GM19239 (cell line): ENCODE measurements around the gene ZNF185.
"Not testable (repeated sequence)": the region's sequence is repeated elsewhere in the genome, so short reads cannot be mapped to it uniquely, and the experiment has no call there.

Experiments used
- DNase-seq: peaks from one replicate; pipeline ENCODE4 v3.0.0; 2011; ENCODE audit warnings: low spot score; ENCODE audit not compliant: insufficient read length
- FAIRE-seq: peaks from 2 replicates; lab custom pipeline; 2011; peaks lifted over from hg19 to GRCh38; lab: Jason Lieb, UNC

Gene ZNF185

DNA sequence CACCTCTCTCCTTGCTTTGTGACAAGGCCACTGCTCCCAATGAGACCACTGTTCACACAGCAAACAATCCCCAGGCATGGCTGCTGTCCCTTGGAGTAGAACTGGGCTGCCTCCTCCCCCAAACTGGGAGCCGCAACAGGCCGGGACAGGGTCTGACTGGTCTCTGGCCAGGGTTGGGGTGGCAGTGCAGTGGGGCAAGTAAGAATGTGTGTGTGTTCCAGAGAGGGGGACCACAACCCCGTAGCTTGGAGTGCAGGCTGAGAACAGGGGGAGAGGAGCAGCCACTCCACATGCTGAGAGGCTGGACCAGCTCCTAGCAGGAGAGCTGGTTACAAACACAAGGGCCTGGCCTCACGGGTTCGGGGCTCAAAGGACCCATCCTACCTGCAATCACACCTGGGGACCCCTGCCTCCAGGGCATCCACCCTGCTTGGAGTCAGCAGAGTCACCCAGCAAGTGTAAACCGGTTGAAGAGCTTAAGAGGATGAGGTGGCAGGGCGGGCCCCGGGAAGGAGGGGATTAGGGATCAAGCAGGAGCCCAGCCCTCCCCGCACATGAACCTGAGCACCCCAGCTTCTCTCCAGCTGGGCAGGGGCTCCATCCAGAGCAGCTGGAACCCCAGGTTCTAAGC is 3.8 kb upstream of the ZNF185 start:
- FAIRE-seq (no peak), DNase-seq (no peak)

DNA sequence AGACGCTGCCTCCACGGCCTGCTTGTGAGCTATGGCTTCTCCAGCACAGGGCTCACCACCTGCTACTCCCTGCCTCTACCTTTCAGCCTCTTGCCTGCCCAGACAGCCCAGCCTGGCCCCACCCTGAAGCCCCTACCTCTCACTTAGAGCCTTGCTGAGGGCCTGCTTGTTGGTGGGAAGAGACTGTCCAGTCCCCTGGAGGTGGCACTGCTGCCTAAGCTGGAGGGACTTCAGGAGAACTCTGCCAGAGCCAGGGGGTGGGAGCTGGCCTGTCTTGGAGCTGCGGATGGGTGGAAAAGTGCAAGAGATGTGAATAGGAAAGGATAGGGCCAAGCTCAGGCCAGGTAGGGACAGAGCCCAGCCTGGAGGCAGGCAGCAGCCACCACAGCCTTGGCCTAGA is 2.7 kb upstream of the ZNF185 start:
- DNase-seq, result no peak
- no peak for FAIRE-seq

DNA sequence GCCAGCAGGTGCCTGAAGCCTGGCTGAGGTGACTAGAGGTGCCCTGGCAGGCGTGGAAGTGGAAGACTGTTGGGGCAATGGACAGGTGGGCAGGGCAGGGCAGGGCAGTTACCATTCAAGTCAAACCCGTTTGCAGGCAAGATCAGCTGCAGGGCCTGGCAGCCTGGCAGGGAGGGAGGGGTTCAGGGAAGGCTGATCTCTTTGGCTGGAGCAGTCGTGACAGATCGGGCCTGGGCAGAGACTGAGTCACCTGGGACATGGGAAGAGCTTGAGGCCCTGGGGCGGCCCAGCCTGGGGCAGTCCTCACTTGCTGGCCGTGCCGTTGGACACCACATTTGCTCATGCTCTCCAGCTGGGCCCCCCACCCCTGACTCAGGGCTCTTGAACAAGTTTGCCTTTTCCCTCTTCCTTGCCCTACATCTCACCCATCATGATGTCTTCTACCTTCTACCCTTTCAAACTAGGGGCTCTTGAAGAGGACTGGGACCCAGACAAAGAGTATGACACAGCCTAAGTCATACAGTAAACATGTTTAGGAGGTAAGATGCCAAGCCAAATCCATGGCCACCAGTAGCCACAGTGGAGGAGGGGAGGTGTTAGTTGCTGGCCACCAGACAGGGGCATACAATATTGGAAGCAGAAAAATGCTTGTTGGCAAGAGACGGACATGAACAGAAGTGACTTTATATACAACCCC is 2.0 kb upstream of the ZNF185 start:
- FAIRE-seq, result no peak
- DNase-seq, result no peak

DNA sequence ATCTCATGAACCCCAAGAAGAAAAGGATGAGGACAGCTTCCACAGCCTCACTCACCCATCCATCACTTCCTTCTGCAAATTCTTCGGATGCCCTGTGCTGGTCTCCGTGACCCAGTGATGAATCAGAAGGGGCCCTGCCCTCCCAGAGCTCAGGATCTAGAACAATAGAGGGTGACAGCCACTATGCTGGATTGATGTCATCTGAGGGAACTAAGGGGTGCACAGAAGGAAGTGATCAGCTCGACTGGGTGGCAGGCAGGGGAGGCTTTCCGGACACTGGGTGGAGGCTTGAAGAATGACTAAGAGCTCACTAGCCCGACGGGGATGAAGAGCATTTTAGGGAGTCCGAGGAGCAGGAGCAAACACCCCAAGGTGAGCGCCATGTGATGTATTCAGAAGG is 1.4 kb upstream of the ZNF185 start:
- FAIRE-seq (no peak), DNase-seq (no peak)

DNA sequence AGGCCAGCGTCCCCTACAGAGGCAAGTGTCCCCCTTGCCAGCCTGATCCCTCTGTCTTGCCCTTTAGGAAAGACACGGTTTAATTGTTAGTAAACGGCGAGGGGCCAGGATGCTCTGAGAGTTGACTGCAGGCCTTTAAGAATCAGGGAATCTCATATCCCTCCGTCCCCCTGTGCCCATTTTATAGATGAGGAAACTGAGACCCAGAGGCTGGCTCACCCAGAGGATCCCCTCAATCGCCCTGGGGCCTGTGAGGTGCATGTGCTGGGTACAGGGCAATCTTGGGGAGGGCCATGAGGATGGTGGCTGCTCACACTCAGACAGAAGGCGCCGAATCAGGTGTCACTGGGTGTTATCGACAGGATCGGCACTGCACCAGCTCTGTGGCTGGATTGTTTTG is 575 bp downstream of the ZNF185 start:
- DNase-seq (no peak), FAIRE-seq (no peak)

DNA sequence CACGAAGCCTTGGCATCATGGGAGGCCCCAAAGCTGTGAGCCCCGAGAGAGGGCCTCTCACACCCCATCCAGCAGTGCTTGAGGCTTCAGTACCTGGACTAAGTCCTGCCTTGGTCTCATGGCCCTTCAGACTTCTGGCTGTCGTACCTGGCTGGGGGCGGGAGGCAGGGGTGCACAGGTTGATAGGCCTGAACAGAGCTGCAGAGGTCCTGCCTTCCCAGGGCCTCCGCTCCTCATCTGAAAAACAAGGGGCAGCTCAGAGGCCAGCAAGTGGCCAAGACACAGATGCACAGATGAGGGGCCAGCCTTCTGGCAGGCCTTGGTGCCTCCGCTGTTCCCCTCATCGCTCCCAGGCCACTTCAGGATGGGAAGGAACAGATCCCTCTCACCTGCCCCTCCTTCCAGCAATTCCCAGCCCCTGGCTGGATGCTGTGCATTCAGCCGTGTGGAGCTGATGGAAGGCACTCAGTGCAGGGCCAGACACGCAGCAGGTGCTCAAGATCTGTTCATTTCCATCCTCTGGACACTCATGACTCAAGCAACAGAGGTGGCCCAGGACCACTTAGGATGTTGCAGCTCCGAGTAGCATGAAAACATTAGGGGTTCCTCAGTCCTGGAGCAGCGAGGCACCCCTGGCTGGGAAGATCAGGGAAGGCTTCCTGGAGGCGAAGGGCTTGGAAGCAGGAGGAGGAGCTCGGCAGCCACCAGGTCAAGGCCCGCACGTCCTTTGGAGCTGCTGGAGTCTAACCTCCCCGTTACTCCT is 1.4 kb downstream of the ZNF185 start:
- no peak for FAIRE-seq
- DNase-seq, result no peak

DNA sequence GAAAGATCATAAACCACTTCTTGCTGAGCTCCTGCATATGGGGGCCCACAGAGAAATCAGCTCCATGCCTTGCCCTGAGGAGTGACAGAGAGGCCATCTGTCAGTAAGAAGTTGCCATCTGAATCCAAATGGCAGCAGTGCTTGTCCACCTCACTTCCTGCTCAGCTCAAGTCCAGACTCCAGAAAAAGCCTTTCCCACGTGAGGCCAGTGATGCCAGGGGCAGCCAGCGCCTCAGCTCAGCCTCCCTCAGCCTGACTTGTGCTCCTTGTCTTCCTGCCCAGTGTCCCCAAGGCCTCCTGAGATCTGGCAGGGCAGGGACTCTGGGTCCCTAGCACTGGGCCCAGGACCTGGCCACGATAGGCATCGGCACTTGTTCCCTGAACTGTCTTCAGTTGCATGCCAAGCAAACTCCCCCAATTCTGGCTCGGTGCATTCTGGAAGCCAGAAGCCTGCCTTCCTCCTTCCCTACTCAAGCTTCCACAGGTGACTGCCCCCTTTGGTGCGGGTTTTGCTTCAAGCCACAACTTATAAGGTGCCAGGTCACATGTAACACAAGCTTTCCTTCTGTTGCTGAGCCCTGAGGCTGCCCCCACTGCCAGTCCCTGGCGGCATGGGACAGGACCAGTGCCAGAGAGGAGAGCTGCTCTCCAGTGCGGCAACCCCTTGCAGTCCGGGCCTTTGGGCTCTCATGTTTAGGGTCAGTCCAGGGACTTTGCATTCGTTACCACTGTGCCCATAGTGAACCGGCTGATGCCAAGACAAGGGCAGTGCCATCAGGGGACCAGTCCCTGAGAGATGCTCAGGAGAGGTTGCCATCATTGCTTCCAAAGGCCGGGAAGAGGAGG is 2.2 kb downstream of the ZNF185 start:
- DNase-seq, result no peak
- FAIRE-seq, result no peak

DNA sequence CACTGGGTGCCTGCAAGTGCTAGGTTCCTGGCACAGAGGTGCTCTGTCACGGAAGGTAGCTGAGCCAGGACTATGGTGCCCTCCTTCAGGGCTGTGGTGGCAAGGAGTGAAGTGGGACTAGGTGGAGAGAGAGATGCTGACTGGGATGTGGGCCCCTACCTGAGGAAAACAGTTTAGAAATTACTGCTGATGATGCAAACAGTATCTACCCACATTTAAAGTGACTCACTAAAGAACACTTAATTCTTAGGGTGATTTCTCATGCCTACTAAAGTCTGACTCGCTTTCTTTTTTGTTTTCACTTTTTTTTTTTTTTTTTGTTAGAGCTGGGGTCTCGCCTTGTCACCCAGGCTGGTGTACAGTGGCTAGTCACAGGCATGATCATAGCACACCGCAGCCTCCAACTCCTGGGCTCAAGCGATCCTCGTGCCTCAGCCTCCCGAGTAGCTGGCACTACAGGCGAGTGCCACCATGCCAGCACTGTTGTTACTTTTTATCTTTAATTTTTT is 3.1 kb downstream of the ZNF185 start:
- DNase-seq, result no peak
- no peak for FAIRE-seq

DNA sequence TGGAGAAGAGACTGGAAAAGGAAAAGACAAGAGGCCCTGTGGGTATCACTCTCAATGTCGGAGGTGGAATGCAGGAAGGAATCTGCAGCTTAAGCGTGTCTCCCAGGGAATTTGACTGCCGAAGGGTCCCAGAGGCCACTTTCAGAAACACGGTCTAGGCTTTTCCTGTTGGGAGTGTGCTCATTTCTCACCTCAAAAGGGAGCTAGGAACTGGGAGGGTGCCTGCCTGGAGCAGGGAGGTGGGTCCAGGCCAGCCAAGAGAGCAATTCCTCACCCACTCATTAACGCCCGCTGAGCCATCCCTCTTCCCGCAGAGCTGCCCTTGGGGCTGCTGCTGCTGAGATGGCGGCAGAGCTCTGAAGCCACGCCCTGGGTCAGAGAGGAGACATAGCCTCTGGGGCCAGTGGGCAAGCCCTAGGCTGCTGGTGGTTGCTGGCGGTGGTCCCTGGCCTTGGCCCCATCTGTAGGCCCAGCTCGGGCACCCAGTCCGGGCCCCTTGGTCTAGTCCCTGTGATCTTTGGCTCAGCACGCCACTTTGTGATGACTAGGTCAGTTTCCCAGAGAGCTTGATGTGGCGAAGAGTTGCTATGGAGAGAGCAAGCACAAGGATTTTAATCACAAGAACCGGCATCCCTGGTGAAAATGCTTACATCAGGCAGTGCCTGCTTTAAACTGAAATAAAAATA is 4.1 kb downstream of the ZNF185 start:
- no peak for FAIRE-seq
- DNase-seq, result no peak

DNA sequence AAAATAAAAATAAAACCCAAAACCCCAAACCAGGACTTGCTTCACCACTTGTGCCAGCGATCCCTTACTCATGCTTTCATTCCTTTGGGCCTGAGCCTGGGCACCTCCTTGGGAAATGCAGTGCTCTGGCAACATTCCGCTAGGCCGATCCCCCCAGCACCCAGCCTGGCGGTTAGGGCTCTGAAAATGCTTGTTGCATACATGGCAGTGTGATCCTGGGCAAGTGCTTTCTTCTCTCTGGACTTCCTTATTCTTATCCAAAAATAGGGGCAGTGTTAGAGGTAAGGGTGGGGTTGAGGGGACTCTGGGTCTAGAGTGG is 4.6 kb downstream of the ZNF185 start:
- FAIRE-seq (no peak), DNase-seq (no peak)

DNA sequence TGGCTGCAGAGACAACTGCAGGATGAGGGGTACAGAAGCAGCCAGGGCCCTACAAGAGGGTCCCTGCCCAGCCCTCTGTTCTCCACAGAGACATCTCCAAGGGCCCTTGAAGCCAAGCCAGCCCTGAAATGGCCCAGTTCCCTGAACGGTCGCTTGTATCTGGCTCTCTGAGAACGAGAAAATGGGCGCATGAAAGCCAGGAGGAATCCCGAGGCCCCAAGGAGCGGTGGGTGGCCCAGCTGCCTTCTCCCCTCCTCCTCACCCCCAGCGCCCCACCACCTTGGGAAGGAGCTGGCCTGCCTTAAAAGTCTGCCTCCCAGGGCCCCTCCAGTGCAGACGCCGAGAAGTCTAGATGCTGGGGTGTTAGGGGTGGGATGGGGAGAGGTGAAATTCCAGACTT is 5.7 kb downstream of the ZNF185 start:
- FAIRE-seq (no peak), DNase-seq (no peak)

DNA sequence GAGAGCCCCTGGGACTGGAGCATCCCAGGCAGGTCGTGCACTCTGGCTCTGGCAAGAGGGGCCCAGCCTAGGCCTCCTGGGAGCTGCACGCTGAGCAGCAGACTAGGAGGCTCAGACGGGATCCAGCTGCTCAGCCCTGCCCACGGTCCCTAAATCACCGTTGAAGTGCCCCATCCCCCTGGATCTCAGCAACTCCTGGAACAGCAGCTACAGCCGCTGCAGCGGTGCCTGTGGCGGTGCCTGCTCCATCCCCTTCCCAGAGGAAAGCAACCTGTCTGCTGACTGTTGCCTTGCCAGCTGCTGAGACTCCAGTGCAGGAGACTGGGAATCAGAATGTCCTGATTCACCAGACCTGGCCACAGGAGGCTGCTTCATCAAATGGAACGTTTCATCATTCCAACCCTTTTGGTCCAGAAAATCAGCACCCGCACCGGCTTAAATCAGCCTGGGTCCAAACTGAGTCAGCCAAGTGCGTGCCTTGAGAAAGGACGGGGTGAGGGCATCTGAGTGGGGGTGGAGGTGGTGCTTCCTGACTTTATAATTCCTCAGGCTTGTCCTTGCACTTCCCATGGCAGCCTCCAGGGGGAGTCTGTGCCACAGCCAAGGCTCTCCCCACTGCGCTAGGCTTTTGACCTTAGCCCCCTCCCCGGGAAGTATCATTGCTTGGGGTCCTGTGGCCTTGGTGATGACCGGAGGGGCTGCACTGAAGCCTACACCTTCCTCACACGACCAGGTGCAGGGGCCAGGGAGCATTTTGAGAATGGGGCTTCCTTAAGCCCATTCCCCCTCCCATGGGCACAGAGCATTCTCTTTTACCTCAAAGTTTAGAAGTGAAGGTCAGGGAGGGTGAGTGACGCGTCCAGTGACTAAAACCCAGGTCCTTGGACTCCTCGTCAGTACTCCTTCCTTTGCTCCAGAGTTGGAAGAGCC is 6.5 kb downstream of the ZNF185 start:
- FAIRE-seq (peak; percentile 83), DNase-seq (peak; percentile 55)

DNA sequence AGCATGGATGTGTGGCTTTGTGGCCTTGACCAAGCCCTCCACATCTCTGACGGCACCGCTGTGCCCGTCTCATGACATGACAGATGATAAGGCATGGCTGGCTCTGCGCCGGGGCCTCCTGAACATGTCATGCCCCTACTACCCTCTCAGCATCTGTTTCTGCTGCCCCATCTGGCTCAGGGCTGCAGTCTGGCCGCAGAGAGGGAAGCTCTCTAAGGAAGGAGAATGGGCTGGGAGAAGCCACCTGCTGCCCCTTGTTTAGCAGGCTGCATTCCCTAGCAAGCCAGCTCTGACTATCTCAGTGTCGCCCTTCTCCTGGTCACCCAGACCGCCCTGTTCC is 7.2 kb downstream of the ZNF185 start:
- DNase-seq (no peak), FAIRE-seq (no peak)

DNA sequence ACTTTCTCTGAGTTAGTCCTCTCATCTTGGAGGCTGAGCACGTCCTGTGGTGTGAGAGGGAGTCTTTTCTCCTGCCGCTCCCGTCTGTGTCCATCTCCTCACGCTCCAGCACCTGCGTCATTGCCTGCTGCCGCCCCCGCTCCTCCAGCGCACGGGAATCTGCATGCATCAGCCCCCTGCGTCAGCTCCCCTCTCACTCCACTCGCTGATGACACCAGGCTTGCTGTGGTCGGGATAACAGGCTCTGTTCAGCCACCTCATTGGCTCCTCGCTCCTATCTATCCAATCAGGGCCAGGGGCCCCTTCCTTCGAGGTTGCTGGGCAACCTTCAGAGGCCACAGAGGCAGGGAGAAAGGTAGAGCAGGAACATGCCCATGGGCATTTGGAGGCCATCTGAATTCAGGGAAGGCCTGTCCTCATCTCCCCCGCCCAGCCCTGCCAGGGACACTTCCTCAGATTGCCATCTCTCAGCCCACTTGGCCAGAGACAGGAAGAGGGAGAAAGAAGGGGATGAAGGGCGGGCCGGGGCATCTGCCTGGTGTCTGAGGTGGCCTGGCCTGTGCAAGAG is 9.3 kb downstream of the ZNF185 start:
- FAIRE-seq, result no peak

DNA sequence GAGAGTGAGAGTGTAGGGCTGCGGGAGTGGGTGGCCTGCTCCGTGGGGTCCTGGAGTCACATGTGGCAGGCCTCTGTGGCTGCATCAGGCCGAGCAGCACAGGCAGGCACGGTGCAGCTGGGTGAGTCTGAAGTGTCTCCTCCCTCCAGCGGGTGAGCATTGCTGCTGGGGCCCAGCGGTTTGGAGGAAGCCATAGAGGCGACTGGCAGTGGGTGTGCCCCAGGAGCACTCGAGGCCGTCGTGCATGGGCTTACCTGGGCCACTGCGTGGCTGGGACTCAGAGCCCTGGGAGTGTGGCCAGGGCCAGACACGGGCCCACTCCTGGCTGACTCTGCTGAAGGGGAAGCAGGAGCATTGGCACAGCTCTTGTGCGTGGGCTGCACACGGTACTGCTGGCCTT is 10.6 kb downstream of the ZNF185 start:
- DNase-seq (no peak), FAIRE-seq (no peak)

More for the DNA sequence above, 9.3 kb downstream of the ZNF185 start:
- DNase-seq, result no peak

DNA sequence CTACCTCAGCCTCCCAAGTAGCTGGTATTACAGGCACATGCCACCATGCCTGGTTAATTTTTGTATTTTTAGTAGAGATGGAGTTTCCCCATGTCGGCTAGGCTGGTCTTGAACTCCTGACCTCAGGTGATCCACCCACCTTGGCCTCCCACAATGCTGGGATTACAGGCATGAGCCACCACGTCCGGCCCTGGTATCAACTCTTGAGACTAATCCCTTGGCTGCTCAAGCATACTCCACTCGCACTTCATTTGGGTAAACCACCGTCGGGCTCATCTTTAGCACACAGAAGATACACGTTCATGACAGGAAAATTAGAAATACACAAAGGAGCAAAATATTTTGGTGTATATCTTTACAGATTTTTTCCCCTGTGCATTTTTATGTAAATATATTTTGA is 12.2 kb downstream of the ZNF185 start:
- DNase-seq, FAIRE-seq: not testable (repeated sequence)

DNA sequence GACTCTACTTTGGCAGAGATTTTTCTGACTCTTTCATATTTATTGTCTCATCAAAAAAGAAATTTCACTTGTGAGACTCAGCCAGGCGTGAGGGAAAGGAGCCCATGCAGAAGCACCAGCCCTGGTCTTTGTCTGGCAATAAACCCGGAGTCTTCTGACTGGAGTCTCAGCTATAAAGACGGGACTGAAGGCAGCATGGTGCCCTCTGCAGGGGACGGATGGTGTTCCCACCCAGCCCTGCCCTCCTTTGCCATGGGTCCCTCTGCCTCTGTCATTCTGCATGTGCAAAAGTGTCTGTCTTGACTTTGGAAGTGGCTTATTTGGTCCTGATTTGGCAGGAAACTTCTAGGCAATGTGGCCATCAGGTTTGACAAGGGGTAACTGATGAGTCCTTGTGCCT is 14.2 kb downstream of the ZNF185 start:
- FAIRE-seq (no peak), DNase-seq (no peak)

DNA sequence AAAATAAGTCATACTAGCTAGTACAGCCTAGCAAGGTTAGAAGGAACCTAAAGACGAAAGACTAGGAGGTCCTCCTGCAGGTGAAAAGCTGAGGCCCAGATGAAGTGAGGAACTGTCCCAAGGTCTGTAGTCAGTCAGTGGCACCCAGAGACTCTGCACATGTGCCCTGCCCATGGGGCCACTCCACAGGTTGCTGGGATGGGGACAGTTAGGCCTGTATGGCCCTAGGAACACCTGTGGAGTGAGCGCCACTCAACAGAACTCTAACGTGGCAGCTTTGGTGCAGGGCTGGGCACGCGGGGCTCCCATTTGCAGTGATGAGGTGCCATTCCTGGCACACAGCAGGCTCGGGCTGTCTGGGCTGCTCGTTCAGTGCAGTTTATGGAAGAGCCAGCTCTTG is 14.8 kb downstream of the ZNF185 start:
- FAIRE-seq (no peak), DNase-seq (no peak)

DNA sequence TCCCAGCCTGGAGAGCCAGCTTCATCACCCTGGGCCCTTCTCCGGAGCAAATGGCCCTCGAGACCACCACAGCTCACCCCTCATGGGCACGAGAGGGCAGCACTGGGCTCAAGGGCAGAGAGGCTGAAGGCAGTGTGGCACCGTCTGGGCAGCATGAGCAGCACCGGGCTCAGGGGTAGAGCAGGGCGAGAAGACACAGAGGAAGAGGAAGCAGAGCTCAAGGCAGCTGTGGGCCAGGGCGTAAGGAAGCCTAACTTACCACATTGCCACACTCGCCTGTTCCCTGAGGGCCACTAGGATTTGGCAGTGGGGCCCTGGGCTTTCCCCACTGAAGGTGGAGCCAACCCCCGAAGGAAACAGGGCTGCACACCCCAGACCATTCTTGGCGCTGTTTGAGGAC is 15.5 kb downstream of the ZNF185 start:
- no peak for FAIRE-seq
- DNase-seq, result no peak
